GM23338 (cell line): ENCODE data around the gene FBXW11.

Experiments
- CREB1 ChIP-seq: fragments of 250-450 bp; sonication (Bioruptor Pico); IDR thresholded peaks from 2 replicates; pipeline ENCODE4 v1.5.0; 2020; ENCODE audit warnings: low read depth, mild to moderate bottlenecking, moderate library complexity
- CTCF ChIP-seq, 2 experiments: fragments of 200-600 bp in 1 of 2; sonication (generic) in 1 of 2; conservative IDR thresholded peaks; 2 replicates each; pipeline versions ENCODE4 v1.5.1 to v1.6.1; 2016 to 2017; ENCODE audit warnings: antibody characterized with exemption in 2 of 2, low read depth in 2 of 2, mild to moderate bottlenecking in 2 of 2, moderate library complexity in 1 of 2
- ETS1 ChIP-seq: IDR thresholded peaks from 2 replicates; pipeline ENCODE4 v1.6.1; 2016; ENCODE audit warnings: antibody characterized with exemption
- EZH2 ChIP-seq: fragments of 200-600 bp; sonication (generic); IDR thresholded peaks from one replicate; pipeline ENCODE4 v1.8.0; 2017; ENCODE audit warnings: antibody characterized with exemption, mild to moderate bottlenecking, low read depth; ENCODE audit not compliant: unreplicated experiment
- EZH2phosphoT487 ChIP-seq: fragments of 200-600 bp; sonication (generic); IDR thresholded peaks from one replicate; pipeline ENCODE4 v1.8.1; 2018; ENCODE audit warnings: antibody characterized with exemption; ENCODE audit not compliant: unreplicated experiment
- JUNB ChIP-seq: IDR thresholded peaks from one replicate; pipeline ENCODE4 v1.6.1; 2016; ENCODE audit warnings: antibody characterized with exemption; ENCODE audit not compliant: unreplicated experiment
- POLR2AphosphoS5 ChIP-seq: IDR thresholded peaks from 2 replicates; pipeline ENCODE4 v1.6.1; 2016; ENCODE audit warnings: antibody characterized with exemption, low read depth
- REST ChIP-seq: IDR thresholded peaks from one replicate; pipeline ENCODE4 v1.6.1; 2018; ENCODE audit warnings: antibody characterized with exemption; ENCODE audit not compliant: unreplicated experiment
- STAT1 ChIP-seq: IDR thresholded peaks from one replicate; pipeline ENCODE4 v1.6.1; 2016; ENCODE audit warnings: antibody characterized with exemption; ENCODE audit not compliant: unreplicated experiment
- ZNF114 ChIP-seq: fragments of 250-450 bp; sonication (Bioruptor Pico); IDR thresholded peaks from 2 replicates; pipeline ENCODE4 v1.5.0; 2020; ENCODE audit warnings: mild to moderate bottlenecking, moderate library complexity
- ZNF331 ChIP-seq: fragments of 250-450 bp; sonication (Bioruptor Pico); IDR thresholded peaks from 2 replicates; pipeline ENCODE4 v1.5.0; 2020; ENCODE audit warnings: low read depth, mild to moderate bottlenecking, moderate library complexity

GRCh38 chr5:171975262-171975876, 31.1 kb downstream of the FBXW11 start:
- TF ChIP-seq CTCF (conservative IDR thresholded peaks at IDR 0.05; ENCODE audit: low read depth in 2 of 2): no peak
- no peak for TF ChIP-seq REST
- TF ChIP-seq POLR2AphosphoS5: no peak
- no peak for TF ChIP-seq EZH2phosphoT487
- TF ChIP-seq EZH2: no peak
- no peak for TF ChIP-seq ZNF114 (CRISPR knock-in tag)
- TF ChIP-seq STAT1: no peak
- no peak for TF ChIP-seq ZNF331 (CRISPR knock-in tag)
- no peak for TF ChIP-seq ETS1
- TF ChIP-seq JUNB: no peak
- TF ChIP-seq CREB1: no peak
